SK-N-SH treated with all-trans-retinoic acid at 6 μM for 48 hours (cell line): ENCODE measurements around the gene CASZ1.

Experiments used
- CREB5 ChIP-seq: fragments of 250-450 bp; sonication (Bioruptor Pico); IDR thresholded peaks from 2 replicates; pipeline ENCODE4 v1.5.1; 2020; ENCODE audit warnings: low read depth, mild to moderate bottlenecking, moderate library complexity
- ESRRG ChIP-seq: fragments of 250-450 bp; sonication (Bioruptor Pico); IDR thresholded peaks from 2 replicates; pipeline ENCODE4 v1.6.1; 2021; ENCODE audit warnings: mild to moderate bottlenecking
- GLIS3 ChIP-seq: fragments of 250-450 bp; sonication (Bioruptor Pico); IDR thresholded peaks from 2 replicates; pipeline ENCODE4 v1.5.0; 2020; ENCODE audit warnings: mild to moderate bottlenecking, moderate library complexity
- POU6F1 ChIP-seq: fragments of 250-450 bp; sonication (Bioruptor Pico); IDR thresholded peaks from 2 replicates; pipeline ENCODE4 v1.8.0; 2021; ENCODE audit warnings: low read depth, mild to moderate bottlenecking, moderate library complexity, borderline replicate concordance
- PPARA ChIP-seq: fragments of 250-450 bp; sonication (Bioruptor Pico); IDR thresholded peaks from 2 replicates; pipeline ENCODE4 v1.5.0; 2020; ENCODE audit warnings: mild to moderate bottlenecking, borderline replicate concordance
- RARB ChIP-seq: fragments of 250-450 bp; sonication (Bioruptor Pico); IDR thresholded peaks from 2 replicates; pipeline ENCODE4 v1.8.0; 2021; ENCODE audit warnings: mild to moderate bottlenecking, moderate library complexity
- SNAI2 ChIP-seq: fragments of 250-450 bp; sonication (Bioruptor Pico); IDR thresholded peaks from 2 replicates; pipeline ENCODE4 v1.5.0; 2020; ENCODE audit warnings: mild to moderate bottlenecking, moderate library complexity
- ZNF70 ChIP-seq: fragments of 450-650 bp; formaldehyde crosslinking; IDR thresholded peaks from 2 replicates; pipeline ENCODE4 v1.5.0; 2020; ENCODE audit warnings: mild to moderate bottlenecking, moderate library complexity

- TF ChIP-seq ZNF70 (CRISPR knock-in tag) (no peak), POU6F1 (CRISPR knock-in tag) (no peak), SNAI2 (CRISPR knock-in tag) (no peak), GLIS3 (CRISPR knock-in tag) (no peak), PPARA (CRISPR knock-in tag) (no peak), ESRRG (CRISPR knock-in tag) (no peak), RARB (no peak), CREB5 (CRISPR knock-in tag) (no peak)
Observed at GRCh38 chr1:10814976-10815857, 18.8 kb upstream of the CASZ1 start.
